ENCODE data around the gene SDHAF1. TPM values are rescaled to one million over a fixed set of nuclear protein-coding genes. Genes with fewer than 3 reads are reported as not detected.

SDHAF1 gene
- total RNA-seq, 4 donors from 2014 or later = 30.3 to 83.8 (median 55.4) TPM

DNA sequence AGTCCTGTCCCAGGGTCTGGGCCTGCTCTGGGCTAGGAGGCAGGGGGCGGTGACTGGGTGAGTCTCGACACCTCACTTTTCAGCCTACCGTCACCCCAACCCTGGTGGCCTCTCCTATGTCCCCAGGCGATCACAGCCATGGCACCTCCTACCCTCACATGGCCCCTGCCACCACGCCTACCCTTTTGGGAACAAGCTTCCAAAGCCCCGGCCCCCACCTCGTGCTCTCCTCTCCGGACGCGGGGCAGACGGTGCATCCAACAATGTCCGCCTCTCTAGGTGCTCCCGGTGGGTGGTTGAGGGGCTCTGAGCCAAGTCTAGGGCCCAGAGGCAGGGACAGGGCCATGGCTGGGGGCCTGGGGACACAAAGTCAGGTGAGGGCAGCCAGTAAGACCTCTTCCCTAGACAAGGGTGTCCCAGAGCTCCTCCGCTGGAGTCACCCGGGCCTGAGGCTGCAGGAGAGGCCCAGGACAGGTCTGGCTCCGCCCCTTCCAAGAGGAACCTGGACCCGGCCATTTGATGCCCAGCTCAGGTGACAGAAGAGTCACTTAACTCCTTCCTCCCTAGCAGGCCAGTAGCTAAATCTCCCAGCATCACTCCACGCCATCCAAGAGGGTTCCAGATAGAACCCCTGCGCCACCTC is 13.5 kb downstream of the SDHAF1 start, which contains the start of gene SYNE4:
Gene SYNE4, minus strand, starts transcription at position 478 of the 643 bp plus-strand sequence. Its CDS starts 132 bp downstream, at position 346.
- intact Hi-C loops (cut with DNase I; ENCODE audit: low total_unique reads) = no loop called here

DNA sequence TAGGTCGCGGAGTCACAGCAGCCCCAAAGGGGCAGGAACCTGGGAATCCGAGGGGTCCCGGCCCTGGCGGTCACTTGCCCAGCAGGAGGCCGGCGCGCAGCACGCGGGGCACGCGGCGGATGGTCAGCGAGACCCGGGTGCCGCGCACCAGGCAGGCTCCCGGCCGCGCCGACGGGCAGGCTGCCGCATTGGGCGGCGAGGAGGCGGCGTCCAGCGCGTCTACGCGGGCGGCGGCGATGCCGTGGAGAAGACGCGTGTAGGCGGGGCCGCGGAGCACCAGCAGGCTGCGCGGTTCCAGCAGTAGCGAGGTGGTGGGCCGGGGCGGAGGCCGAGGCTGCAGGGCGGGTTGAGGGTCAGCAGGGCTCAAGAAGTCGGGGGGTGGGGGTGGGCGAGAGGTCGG is 14.2 kb downstream of the SDHAF1 start:
- peak; percentile 76 for DNase-seq
- Histone ChIP-seq H3K36me3 (no peaks in the 10 kb centered on the region), H3K4me3 (peak overlapping the region; percentile 13 to 40 (median 37)), H3K27ac (peak overlapping the region; percentile 19 to 85 (median 72)), H3K9me3 (no peaks in the 10 kb centered on the region), H3K4me1 (peaks cover 10 to 22% (median 17%) of the 10 kb centered on the region in 4 donors), H3K27me3 (no peaks in the 10 kb centered on the region)
- no peak for TF ChIP-seq EP300 (IDR thresholded peaks at IDR 0.05; ENCODE audit: low read depth)
- TF ChIP-seq CTCF (IDR thresholded peaks at IDR 0.05) = no peak
- TF ChIP-seq POLR2A (IDR thresholded peaks at IDR 0.05) = no peak
- peak; percentile 23 to 45 (median 30) for TF ChIP-seq POLR2AphosphoS5 (IDR thresholded peaks at IDR 0.05)
- in situ Hi-C loops (cut with MboI; ENCODE audit: low pct_ligation_motif_present in 1 of 4, low pct_unique_long_range_greater_than_20kb in 1 of 4, low sequenced_read_pairs in 3 of 4) = loop anchor here in 1 of 4 donors (10.0 kb wide), 1 partner anchor 46 kb away; the partner anchor contains the start of genes THAP8 and WDR62
- WGBS, 2 donors (ENCODE audit: low coverage in 1 of 2) = 0 to 1% methylated on average over 4 to 50 of the region's 50 CpGs
- intact Hi-C loops (cut with DNase I; ENCODE audit: low total_unique reads) = no loop called here

More for the DNA sequence above, 13.5 kb downstream of the SDHAF1 start, which contains the start of gene SYNE4:
- in situ Hi-C loops (cut with MboI; ENCODE audit: low pct_ligation_motif_present in 1 of 4, low pct_unique_long_range_greater_than_20kb in 1 of 4, low sequenced_read_pairs in 3 of 4) = loop anchor here in 1 of 4 donors (10.0 kb wide), 1 partner anchor 46 kb away; the partner anchor contains the start of genes THAP8 and WDR62
- Histone ChIP-seq H3K4me3 (peak within 1 kb of the TSS; percentile 13 to 40 (median 37)), H3K4me1 (peaks cover 10 to 20% (median 15%) of the 10 kb centered on the region in 4 donors), H3K27me3 (no peaks in the 10 kb centered on the region), H3K36me3 (no peaks in the 10 kb centered on the region), H3K27ac (peak within 1 kb of the TSS; percentile 19 to 85 (median 72)), H3K9me3 (no peaks in the 10 kb centered on the region)
- 42% methylated on average over 19 of the region's 19 CpGs; no CpG with 5 or more reads in 1 of the 2 donors for WGBS, 2 donors (ENCODE audit: low coverage in 1 of 2)
- TF ChIP-seq POLR2A (IDR thresholded peaks at IDR 0.05) (peak; percentile 23), POLR2AphosphoS5 (IDR thresholded peaks at IDR 0.05) (peak in 1 of 3 donors; percentile 11), EP300 (IDR thresholded peaks at IDR 0.05; ENCODE audit: low read depth) (no peak)
- DNase-seq = peak; percentile 76

DNA sequence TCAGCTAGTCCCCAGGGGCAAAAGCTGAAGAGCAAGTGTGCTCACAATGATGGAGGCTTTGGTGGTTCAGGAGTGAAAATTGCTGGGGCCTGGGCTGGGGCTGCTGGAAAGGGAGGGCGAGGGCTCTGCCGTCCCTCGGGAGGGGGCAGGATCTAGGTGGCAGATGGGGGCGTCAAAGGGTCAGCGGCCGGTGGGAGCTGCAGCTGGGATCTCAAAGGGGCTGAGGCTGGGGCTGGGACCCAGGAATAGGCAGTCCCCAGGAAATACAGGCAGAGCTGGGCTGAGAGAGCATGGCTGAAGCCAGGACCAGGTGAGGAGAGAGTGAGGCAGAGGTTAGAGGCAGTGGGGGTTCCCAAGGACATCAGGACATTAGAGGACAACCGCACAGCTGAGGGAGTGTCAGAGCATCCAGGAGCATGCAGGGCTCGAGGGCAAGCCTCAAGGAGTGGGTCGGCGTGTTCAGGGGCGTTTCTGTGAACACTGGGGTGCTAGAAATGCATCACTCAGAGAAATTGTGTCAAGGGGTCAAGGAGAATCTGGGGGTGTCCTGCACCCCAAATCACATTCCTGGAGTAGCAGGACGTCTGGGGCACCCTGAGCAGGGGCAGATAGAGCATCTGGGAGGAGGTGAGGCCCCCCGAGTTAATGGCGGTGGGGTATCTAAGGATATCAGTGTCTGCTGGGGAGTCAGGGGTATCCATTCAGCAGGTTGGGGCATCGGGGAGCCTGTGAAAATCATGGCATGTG is 14.8 kb downstream of the SDHAF1 start:
- no peak for DNase-seq
- H3K36me3 ChIP-seq = no peaks in the 10 kb centered on the region
- WGBS, 2 donors (ENCODE audit: low coverage in 1 of 2) = 58 to 62% methylated on average over 8 to 15 of the region's 15 CpGs
- H3K27me3 ChIP-seq = no peaks in the 10 kb centered on the region
- H3K9me3 ChIP-seq = no peaks in the 10 kb centered on the region
- H3K27ac ChIP-seq = peak overlapping the region; percentile 19 to 85 (median 72)
- peaks cover 15 to 27% (median 22%) of the 10 kb centered on the region in 4 donors for H3K4me1 ChIP-seq
- in situ Hi-C loops (cut with MboI; ENCODE audit: low pct_ligation_motif_present in 1 of 4, low pct_unique_long_range_greater_than_20kb in 1 of 4, low sequenced_read_pairs in 3 of 4) = loop anchor here in 1 of 4 donors (10.0 kb wide), 1 partner anchor 45 kb away; the partner anchor contains the start of genes THAP8 and WDR62
- intact Hi-C loops (cut with DNase I; ENCODE audit: low total_unique reads) = no loop called here
- peak overlapping the region; percentile 10 to 40 (median 37) for H3K4me3 ChIP-seq
- no peak for TF ChIP-seq EP300 (IDR thresholded peaks at IDR 0.05; ENCODE audit: low read depth)
- no peak for TF ChIP-seq CTCF (IDR thresholded peaks at IDR 0.05)
- TF ChIP-seq POLR2AphosphoS5 (IDR thresholded peaks at IDR 0.05) = no peak
- TF ChIP-seq POLR2A (IDR thresholded peaks at IDR 0.05) = no peak

GRCh38 chr19:36010402-36010801 is 15.4 kb downstream of the SDHAF1 start:
- Histone ChIP-seq H3K36me3 (no peaks in the 10 kb centered on the region), H3K4me3 (no peak overlapping the region), H3K4me1 (peaks cover 17 to 31% (median 23%) of the 10 kb centered on the region in 4 donors), H3K9me3 (no peaks in the 10 kb centered on the region), H3K27me3 (no peaks in the 10 kb centered on the region), H3K27ac (no peak overlapping the region)
- WGBS, 2 donors (ENCODE audit: low coverage in 1 of 2) = 94% methylated on average over 11 of the region's 11 CpGs; no CpG with 5 or more reads in 1 of the 2 donors
- intact Hi-C loops (cut with DNase I; ENCODE audit: low total_unique reads) (no loop called here), in situ Hi-C loops (cut with MboI; ENCODE audit: low pct_ligation_motif_present in 1 of 4, low pct_unique_long_range_greater_than_20kb in 1 of 4, low sequenced_read_pairs in 3 of 4) (no loop called here)
- TF ChIP-seq POLR2A (IDR thresholded peaks at IDR 0.05) (no peak), CTCF (IDR thresholded peaks at IDR 0.05) (no peak), POLR2AphosphoS5 (IDR thresholded peaks at IDR 0.05) (no peak), EP300 (IDR thresholded peaks at IDR 0.05; ENCODE audit: low read depth) (no peak)
- no peak for DNase-seq
